Measurements from ENCODE around the gene HOXD8. TPM values are rescaled to one million over a fixed set of nuclear protein-coding genes. Genes with fewer than 3 reads are reported as not detected.

Gene HOXD8
- total RNA-seq, 1 donor: 0.45 TPM

DNA sequence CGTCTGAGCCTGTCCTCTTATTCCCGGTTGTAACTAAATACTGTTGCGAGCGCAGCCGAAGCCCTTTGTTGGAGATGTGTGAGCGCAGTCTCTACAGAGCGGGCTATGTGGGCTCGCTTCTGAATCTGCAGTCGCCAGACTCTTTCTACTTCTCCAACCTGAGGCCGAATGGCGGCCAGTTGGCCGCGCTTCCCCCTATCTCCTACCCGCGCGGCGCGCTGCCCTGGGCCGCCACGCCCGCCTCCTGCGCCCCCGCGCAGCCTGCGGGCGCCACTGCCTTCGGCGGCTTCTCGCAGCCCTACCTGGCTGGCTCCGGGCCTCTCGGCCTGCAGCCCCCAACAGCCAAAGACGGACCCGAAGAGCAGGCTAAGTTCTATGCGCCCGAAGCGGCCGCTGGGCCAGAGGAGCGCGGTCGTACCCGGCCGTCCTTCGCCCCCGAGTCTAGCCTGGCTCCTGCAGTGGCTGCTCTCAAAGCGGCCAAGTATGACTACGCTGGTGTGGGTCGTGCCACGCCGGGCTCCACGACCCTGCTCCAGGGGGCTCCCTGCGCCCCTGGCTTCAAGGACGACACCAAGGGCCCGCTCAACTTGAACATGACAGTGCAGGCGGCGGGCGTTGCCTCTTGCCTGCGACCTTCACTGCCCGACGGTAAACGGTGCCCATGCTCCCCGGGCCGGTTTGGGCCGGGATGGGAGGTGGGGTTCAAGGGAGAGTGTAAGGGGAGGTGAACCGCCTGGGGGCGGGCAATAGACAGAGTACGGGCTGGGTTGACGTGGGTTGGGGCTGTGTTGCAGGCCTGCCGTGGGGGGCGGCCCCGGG lies 29.6 kb upstream of the HOXD8 start, which contains the start of gene HOXD12:
Gene HOXD12, plus strand, starts transcription at position 68 of the 819 bp plus-strand sequence. Its CDS starts 7 bp downstream, at position 75.
- TF ChIP-seq, protein P1, sequence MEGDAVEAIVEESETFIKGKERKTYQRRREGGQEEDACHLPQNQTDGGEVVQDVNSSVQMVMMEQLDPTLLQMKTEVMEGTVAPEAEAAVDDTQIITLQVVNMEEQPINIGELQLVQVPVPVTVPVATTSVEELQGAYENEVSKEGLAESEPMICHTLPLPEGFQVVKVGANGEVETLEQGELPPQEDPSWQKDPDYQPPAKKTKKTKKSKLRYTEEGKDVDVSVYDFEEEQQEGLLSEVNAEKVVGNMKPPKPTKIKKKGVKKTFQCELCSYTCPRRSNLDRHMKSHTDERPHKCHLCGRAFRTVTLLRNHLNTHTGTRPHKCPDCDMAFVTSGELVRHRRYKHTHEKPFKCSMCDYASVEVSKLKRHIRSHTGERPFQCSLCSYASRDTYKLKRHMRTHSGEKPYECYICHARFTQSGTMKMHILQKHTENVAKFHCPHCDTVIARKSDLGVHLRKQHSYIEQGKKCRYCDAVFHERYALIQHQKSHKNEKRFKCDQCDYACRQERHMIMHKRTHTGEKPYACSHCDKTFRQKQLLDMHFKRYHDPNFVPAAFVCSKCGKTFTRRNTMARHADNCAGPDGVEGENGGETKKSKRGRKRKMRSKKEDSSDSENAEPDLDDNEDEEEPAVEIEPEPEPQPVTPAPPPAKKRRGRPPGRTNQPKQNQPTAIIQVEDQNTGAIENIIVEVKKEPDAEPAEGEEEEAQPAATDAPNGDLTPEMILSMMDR (IDR thresholded peaks at IDR 0.05; ENCODE audit: insufficient read depth, low read length): no peak
- no peak within 1 kb of the TSS for H3K4me3 ChIP-seq (ENCODE audit: low read depth, low read length)
- no peak for DNase-seq (ENCODE audit: low read depth)

DNA sequence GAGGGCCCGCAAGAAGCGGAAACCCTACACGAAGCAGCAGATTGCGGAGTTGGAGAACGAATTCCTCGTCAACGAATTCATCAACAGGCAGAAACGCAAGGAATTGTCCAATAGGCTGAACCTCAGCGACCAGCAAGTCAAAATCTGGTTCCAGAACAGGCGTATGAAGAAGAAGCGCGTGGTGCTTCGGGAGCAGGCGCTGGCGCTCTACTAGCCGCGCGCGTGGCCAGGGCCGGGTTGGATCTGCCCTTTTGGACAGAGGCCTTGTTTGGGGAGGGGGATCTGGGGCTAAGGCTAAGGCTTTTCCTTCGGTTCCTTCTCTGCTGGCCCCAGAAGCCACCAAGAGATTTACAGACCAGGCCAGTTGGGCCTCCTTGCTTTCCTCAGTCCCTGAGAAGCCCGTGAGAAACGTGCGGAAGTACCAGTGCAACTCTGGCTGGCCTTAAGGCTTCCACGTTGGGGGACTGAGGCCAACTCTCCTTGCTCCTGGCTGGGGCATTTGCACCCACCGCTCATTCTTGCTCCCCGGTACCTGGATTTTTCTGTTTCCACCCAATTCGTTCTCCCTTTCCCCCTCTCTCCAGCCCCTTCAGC lies 28.9 kb upstream of the HOXD8 start:
- H3K4me3 ChIP-seq (ENCODE audit: low read depth, low read length): no peak overlapping the region
- TF ChIP-seq, protein P1 (IDR thresholded peaks at IDR 0.05; ENCODE audit: insufficient read depth, low read length): no peak
- DNase-seq (ENCODE audit: low read depth): no peak

DNA sequence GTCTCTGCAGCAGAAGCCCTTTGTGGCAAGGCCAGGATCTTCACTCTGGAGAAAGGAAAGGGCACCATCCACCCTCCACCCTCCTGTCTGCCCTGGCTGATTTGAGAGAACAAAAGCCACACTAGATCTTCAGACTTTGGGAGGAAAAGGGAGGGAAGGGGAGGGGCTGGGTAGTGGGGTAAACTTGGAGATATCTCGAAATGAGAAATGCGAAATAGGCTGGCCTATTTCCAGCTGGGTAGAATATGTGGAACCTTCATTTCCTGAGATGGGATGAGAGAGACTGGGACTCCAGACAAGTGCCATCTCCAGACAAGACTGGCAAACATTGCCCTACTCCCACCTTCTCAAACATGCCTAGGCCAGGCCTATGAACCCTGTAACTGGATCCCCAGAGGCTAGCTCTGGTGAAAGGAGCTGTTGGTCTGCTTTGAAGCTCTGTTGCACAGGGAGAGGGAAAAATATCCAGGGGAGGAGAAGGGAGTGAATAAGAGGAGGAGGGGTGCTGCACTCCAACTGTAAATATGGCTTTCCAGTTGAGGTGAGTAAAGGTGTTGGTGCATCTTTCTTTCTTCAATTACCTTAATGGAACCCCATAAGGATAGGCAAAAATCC lies 28.2 kb upstream of the HOXD8 start:
- H3K4me3 ChIP-seq (ENCODE audit: low read depth, low read length): no peak overlapping the region
- TF ChIP-seq, protein P1 (IDR thresholded peaks at IDR 0.05; ENCODE audit: insufficient read depth, low read length): no peak
- DNase-seq (ENCODE audit: low read depth): no peak

DNA sequence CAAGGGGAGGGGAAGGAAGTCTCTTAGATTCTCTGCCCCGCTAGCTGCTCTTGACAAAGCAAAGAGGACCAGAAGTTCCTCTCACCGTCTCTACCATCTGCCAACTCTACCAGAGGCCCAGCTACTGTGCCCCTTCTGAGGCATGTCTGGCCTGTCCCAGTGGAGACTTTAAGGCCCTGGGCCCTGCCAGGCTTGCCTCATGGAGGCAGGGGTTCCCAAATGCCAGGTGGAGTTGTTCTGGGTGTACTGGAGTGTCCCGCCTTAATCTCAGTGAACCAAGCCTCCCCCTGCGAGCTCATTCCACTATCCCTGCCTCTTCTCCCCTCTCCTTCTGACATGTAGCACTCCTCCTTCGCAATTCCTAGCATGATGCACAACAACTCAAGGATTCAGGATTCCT lies 27.7 kb upstream of the HOXD8 start:
- no peak for DNase-seq (ENCODE audit: low read depth)
- H3K4me3 ChIP-seq (ENCODE audit: low read depth, low read length): no peak overlapping the region
- TF ChIP-seq, protein P1 (IDR thresholded peaks at IDR 0.05; ENCODE audit: insufficient read depth, low read length): no peak

DNA sequence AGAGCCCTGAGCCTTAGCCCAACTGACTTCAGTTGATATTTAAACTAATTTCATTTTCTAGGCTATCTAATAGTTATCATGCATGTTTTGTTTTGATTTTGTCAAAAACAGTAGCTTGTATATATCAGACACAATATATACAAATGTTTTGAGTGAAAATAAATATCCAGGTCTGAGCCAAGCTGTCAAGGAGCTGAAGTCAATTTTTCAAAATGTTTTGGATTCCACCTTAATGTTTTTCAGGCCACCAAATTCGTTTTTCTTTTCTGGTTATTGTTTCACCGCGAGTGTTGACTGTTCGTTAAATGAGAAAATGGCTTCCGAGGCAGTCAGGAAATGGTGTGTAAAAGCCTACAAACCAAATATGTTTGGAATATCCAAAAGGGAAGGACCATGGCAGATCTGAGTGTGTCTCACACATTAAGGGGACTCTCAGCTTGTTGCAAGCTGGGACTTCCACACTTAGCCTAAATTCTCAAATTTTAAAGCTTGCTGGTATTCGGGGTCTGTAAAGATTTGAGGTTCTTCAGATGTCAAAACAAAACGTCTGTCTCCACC lies 27.1 kb upstream of the HOXD8 start:
- no peak overlapping the region for H3K4me3 ChIP-seq (ENCODE audit: low read depth, low read length)
- TF ChIP-seq, protein P1 (IDR thresholded peaks at IDR 0.05; ENCODE audit: insufficient read depth, low read length): no peak
- no peak for DNase-seq (ENCODE audit: low read depth)

DNA sequence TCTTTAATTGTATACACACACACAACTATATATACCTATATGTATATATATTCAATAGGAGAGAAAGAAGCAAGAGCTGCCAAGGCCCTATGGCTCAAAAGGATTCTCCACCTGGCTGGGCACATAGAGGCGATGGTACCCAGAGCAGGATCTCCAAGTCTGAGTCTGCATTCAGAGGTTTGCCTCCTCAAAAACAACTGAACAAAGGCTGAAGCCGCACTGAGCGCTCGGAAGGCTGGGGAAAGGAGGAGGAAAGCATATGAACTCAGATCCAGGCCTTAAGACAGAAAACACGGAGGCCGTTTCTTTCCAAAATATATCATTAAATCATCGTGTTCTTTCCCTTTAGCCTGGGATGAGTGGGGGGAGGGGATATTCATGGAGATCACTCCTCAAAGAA lies 26.3 kb upstream of the HOXD8 start:
- no peak overlapping the region for H3K4me3 ChIP-seq (ENCODE audit: low read depth, low read length)
- no peak for DNase-seq (ENCODE audit: low read depth)
- TF ChIP-seq, protein P1 (IDR thresholded peaks at IDR 0.05; ENCODE audit: insufficient read depth, low read length): no peak

Measured in fibroblast of the aortic adventitia (primary cell).